ENCODE data around the gene ZNRF3. TPM values are rescaled to one million over a fixed set of nuclear protein-coding genes. Genes with fewer than 3 reads are reported as not detected.

Gene ZNRF3
- total and polyA plus RNA-seq, 4 donors, result 3.5 to 10.2 (median 6.9) TPM

GRCh38 chr22:28983190-28983589 is 99.8 kb downstream of the ZNRF3 start:
- no peaks in the 10 kb centered on the region for H3K9me3 ChIP-seq (ENCODE audit: control insufficient read depth in 4 of 4, insufficient read depth in 3 of 4, low read length in 3 of 4)
- DNase-seq (no peak), ATAC-seq (ENCODE audit: insufficient read depth, low FRiP score) (no peak)
- no peak for TF ChIP-seq CTCF (IDR thresholded peaks at IDR 0.05; ENCODE audit: control extremely low read depth, extremely low read depth)
- H3K36me3 ChIP-seq (ENCODE audit: control insufficient read depth in 4 of 4, insufficient read depth in 4 of 4, low read length in 4 of 4), result peaks cover 0 to 6% (median 1%) of the 10 kb centered on the region in 4 donors
- H3K27ac ChIP-seq (ENCODE audit: low read depth in 1 of 2, low read length in 1 of 2), result no peak overlapping the region
- H3K4me3 ChIP-seq, result no peak overlapping the region
- H3K4me1 ChIP-seq (ENCODE audit: control insufficient read depth in 5 of 5, insufficient read depth in 5 of 5, low read length in 5 of 5), result peaks cover 0 to 18% (median 10%) of the 10 kb centered on the region in 5 donors
- no peak overlapping the region for H3K9ac ChIP-seq (ENCODE audit: insufficient read depth in 1 of 2, low read length in 2 of 2)
- WGBS, 2 donors, result 88 to 95% methylated on average over 7 of the region's 7 CpGs
- no peaks in the 10 kb centered on the region for H3K27me3 ChIP-seq (ENCODE audit: control insufficient read depth in 3 of 3, insufficient read depth in 3 of 3, low read length in 2 of 3)

- 59 to 63% methylated on average over 4 of the region's 4 CpGs for WGBS, 2 donors
- no peak for TF ChIP-seq CTCF (IDR thresholded peaks at IDR 0.05; ENCODE audit: control extremely low read depth, extremely low read depth)
- Histone ChIP-seq H3K27me3 (ENCODE audit: control insufficient read depth in 3 of 3, insufficient read depth in 3 of 3, low read length in 2 of 3) (no peaks in the 10 kb centered on the region), H3K27ac (ENCODE audit: low read depth in 1 of 2, low read length in 1 of 2) (no peak overlapping the region), H3K9ac (ENCODE audit: insufficient read depth in 1 of 2, low read length in 2 of 2) (no peak overlapping the region), H3K4me1 (ENCODE audit: control insufficient read depth in 5 of 5, insufficient read depth in 5 of 5, low read length in 5 of 5) (peaks cover 0 to 18% (median 10%) of the 10 kb centered on the region in 5 donors), H3K9me3 (ENCODE audit: control insufficient read depth in 4 of 4, insufficient read depth in 3 of 4, low read length in 3 of 4) (no peaks in the 10 kb centered on the region), H3K36me3 (ENCODE audit: control insufficient read depth in 4 of 4, insufficient read depth in 4 of 4, low read length in 4 of 4) (peaks cover 0 to 9% (median 1%) of the 10 kb centered on the region in 4 donors), H3K4me3 (no peak overlapping the region)
- ATAC-seq (ENCODE audit: insufficient read depth, low FRiP score) (peak; percentile 27), DNase-seq (peak in 1 of 3 donors; percentile 64)
Measured at GRCh38 chr22:28983788-28984441, 100.5 kb downstream of the ZNRF3 start.

GRCh38 chr22:28984482-28985158 is 101.2 kb downstream of the ZNRF3 start:
- Histone ChIP-seq H3K36me3 (ENCODE audit: control insufficient read depth in 4 of 4, insufficient read depth in 4 of 4, low read length in 4 of 4) (peaks cover 0 to 9% (median 2%) of the 10 kb centered on the region in 4 donors), H3K9ac (ENCODE audit: insufficient read depth in 1 of 2, low read length in 2 of 2) (no peak overlapping the region), H3K27me3 (ENCODE audit: control insufficient read depth in 3 of 3, insufficient read depth in 3 of 3, low read length in 2 of 3) (no peaks in the 10 kb centered on the region), H3K9me3 (ENCODE audit: control insufficient read depth in 4 of 4, insufficient read depth in 3 of 4, low read length in 3 of 4) (no peaks in the 10 kb centered on the region), H3K4me1 (ENCODE audit: control insufficient read depth in 5 of 5, insufficient read depth in 5 of 5, low read length in 5 of 5) (peaks cover 0 to 18% (median 16%) of the 10 kb centered on the region in 5 donors), H3K4me3 (no peak overlapping the region), H3K27ac (ENCODE audit: low read depth in 1 of 2, low read length in 1 of 2) (no peak overlapping the region)
- 79 to 80% methylated on average over 6 of the region's 6 CpGs for WGBS, 2 donors
- TF ChIP-seq CTCF (IDR thresholded peaks at IDR 0.05; ENCODE audit: control extremely low read depth, extremely low read depth), result no peak
- DNase-seq (no peak), ATAC-seq (ENCODE audit: insufficient read depth, low FRiP score) (no peak)

Data from lung (tissue), 12 donors.